HG02798 (cell line): ENCODE data around the gene USP26.
"Not testable (repeated sequence)": the region's sequence is repeated elsewhere in the genome, so short reads cannot be mapped to it uniquely, and the experiment has no call there.

Experiments used
- ATAC-seq: cut with Tn5 transposase; IDR thresholded peaks from one replicate; pipeline ENCODE4 v1.9.1; 2021; ENCODE audit warnings: mild to moderate bottlenecking; ENCODE audit not compliant: unreplicated experiment, poor library complexity

Gene USP26

GRCh38 chrX:133097031-133097430, at the start of gene USP26:
USP26 (minus strand) TSS chrX:133097109; CDS start chrX:133028220, 68,889 bp downstream.
- ATAC-seq = no peak

GRCh38 chrX:133134282-133134681, 37.4 kb upstream of the USP26 start:
- ATAC-seq = no peak

GRCh38 chrX:133120406-133120805, 23.5 kb upstream of the USP26 start:
- no peak for ATAC-seq

GRCh38 chrX:133094098-133094731, 2.7 kb downstream of the USP26 start:
- no peak for ATAC-seq

GRCh38 chrX:133090236-133090809, 6.6 kb downstream of the USP26 start:
- ATAC-seq = no peak

- ATAC-seq = no peak
Observed at GRCh38 chrX:133089411-133089810, 7.5 kb downstream of the USP26 start.

- no peak for ATAC-seq
Observed at GRCh38 chrX:133085785-133086184, 11.1 kb downstream of the USP26 start.

GRCh38 chrX:133085056-133085455, 11.9 kb downstream of the USP26 start:
- ATAC-seq = not testable (repeated sequence)

- ATAC-seq = no peak
Observed at GRCh38 chrX:133083899-133084298, 13.0 kb downstream of the USP26 start.

- no peak for ATAC-seq
Observed at GRCh38 chrX:133081990-133082389, 14.9 kb downstream of the USP26 start.

GRCh38 chrX:133077856-133078255, 19.1 kb downstream of the USP26 start:
- ATAC-seq = not testable (repeated sequence)

GRCh38 chrX:133072566-133072965, 24.3 kb downstream of the USP26 start:
- no peak for ATAC-seq

GRCh38 chrX:133068461-133068860, 28.4 kb downstream of the USP26 start:
- no peak for ATAC-seq

GRCh38 chrX:133056341-133056740, 40.6 kb downstream of the USP26 start:
- no peak for ATAC-seq

GRCh38 chrX:133054761-133055405, 42.0 kb downstream of the USP26 start:
- no peak for ATAC-seq

- ATAC-seq = no peak
Observed at GRCh38 chrX:133053861-133054598, 42.9 kb downstream of the USP26 start.

- ATAC-seq = no peak
Observed at GRCh38 chrX:133048751-133049150, 48.2 kb downstream of the USP26 start.

- ATAC-seq = no peak
Observed at GRCh38 chrX:133046601-133047000, 50.3 kb downstream of the USP26 start.

GRCh38 chrX:133045986-133046385, 50.9 kb downstream of the USP26 start:
- ATAC-seq = no peak

GRCh38 chrX:133044145-133044786, 52.6 kb downstream of the USP26 start:
- not testable (repeated sequence) for ATAC-seq

- no peak for ATAC-seq
Observed at GRCh38 chrX:133042260-133042659, 54.6 kb downstream of the USP26 start.
